ENCODE measurements around the gene CDKAL1.

The CDKAL1 gene

DNA sequence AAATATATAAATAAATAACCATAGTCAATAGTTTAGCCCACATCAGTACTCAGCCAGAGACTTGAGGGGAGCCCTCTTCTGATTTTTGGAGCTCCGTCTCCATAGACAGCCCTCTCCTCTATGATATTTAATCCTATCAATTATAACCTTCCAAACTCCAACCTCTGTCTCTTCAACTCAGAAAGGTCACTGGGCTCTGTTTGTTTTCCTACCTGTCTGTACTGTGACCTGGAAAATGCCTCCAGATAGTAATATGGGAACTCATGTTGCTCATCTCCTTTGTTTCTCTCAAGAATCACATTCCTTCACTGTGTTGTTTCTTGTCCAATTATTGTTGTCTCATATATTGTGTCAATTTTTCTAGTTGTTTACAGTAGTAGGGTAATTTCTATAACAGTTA is 409.7 kb downstream of the CDKAL1 start:
- TF ChIP-seq EGR1 (IDR thresholded peaks at IDR 0.05), result no peak
- TF ChIP-seq CEBPB (IDR thresholded peaks at IDR 0.05), result no peak
- no peak for TF ChIP-seq ZBTB7A (IDR thresholded peaks at IDR 0.05; ENCODE audit: low read depth)
- no peak for TF ChIP-seq RAD21 (IDR thresholded peaks at IDR 0.05; ENCODE audit: low read depth)

- no peak for TF ChIP-seq CEBPB (IDR thresholded peaks at IDR 0.05)
- no peak for TF ChIP-seq CREB1 (IDR thresholded peaks at IDR 0.05; ENCODE audit: low read depth)
- TF ChIP-seq EGR1 (IDR thresholded peaks at IDR 0.05), result no peak
- TF ChIP-seq USF1 (IDR thresholded peaks at IDR 0.05), result no peak
- no peak for TF ChIP-seq TCF12 (IDR thresholded peaks at IDR 0.05; ENCODE audit: low read depth)
- no peak for TF ChIP-seq ZBTB7A (IDR thresholded peaks at IDR 0.05; ENCODE audit: low read depth)
- TF ChIP-seq YY1 (IDR thresholded peaks at IDR 0.05; ENCODE audit: low read depth), result no peak
Observed at GRCh38 chr6:20946022-20946421, 411.8 kb downstream of the CDKAL1 start.

DNA sequence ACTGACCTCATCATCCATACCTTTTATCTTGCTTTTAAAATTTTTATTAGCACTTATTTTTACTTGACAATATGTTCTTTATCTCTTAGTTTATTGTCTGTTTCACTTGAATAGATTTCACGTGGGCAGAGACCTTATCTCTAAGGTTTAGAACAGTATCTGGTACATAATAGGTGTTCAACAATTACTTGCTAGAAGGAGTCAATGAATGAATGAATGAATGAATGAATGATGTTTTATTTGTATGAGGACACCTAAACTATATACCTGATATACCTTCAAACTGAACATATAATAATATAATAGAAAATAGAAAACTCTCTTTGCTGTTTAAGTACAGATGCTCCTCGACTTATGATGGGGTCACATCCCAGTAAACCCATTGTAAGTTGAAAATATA is 412.6 kb downstream of the CDKAL1 start:
- no peak for TF ChIP-seq EGR1 (IDR thresholded peaks at IDR 0.05)
- no peak for TF ChIP-seq CREB1 (IDR thresholded peaks at IDR 0.05; ENCODE audit: low read depth)
- TF ChIP-seq RAD21 (IDR thresholded peaks at IDR 0.05; ENCODE audit: low read depth), result no peak
- TF ChIP-seq, protein P1, sequence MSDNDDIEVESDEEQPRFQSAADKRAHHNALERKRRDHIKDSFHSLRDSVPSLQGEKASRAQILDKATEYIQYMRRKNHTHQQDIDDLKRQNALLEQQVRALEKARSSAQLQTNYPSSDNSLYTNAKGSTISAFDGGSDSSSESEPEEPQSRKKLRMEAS (IDR thresholded peaks at IDR 0.05), result no peak
- no peak for TF ChIP-seq USF1 (IDR thresholded peaks at IDR 0.05)
- no peak for TF ChIP-seq NFIC (IDR thresholded peaks at IDR 0.05)
- TF ChIP-seq TAF1 (IDR thresholded peaks at IDR 0.05; ENCODE audit: low read depth), result no peak
- no peak for TF ChIP-seq FOXM1 (IDR thresholded peaks at IDR 0.05; ENCODE audit: borderline replicate concordance, low read depth)
- TF ChIP-seq ZBTB7A (IDR thresholded peaks at IDR 0.05; ENCODE audit: low read depth), result no peak
- no peak for TF ChIP-seq TCF12 (IDR thresholded peaks at IDR 0.05; ENCODE audit: low read depth)
- TF ChIP-seq REST (IDR thresholded peaks at IDR 0.05; ENCODE audit: low read depth), result no peak
- TF ChIP-seq CEBPB (IDR thresholded peaks at IDR 0.05), result no peak
- no peak for TF ChIP-seq EP300 (IDR thresholded peaks at IDR 0.05; ENCODE audit: borderline replicate concordance)
- TF ChIP-seq YY1 (IDR thresholded peaks at IDR 0.05; ENCODE audit: low read depth), result no peak

- TF ChIP-seq YY1 (IDR thresholded peaks at IDR 0.05; ENCODE audit: low read depth), result no peak
- no peak for TF ChIP-seq REST (IDR thresholded peaks at IDR 0.05; ENCODE audit: low read depth)
- no peak for TF ChIP-seq FOXM1 (IDR thresholded peaks at IDR 0.05; ENCODE audit: borderline replicate concordance, low read depth)
- TF ChIP-seq RAD21 (IDR thresholded peaks at IDR 0.05; ENCODE audit: low read depth), result no peak
- no peak for TF ChIP-seq CEBPB (IDR thresholded peaks at IDR 0.05)
- no peak for TF ChIP-seq EP300 (IDR thresholded peaks at IDR 0.05; ENCODE audit: borderline replicate concordance)
- no peak for TF ChIP-seq USF1 (IDR thresholded peaks at IDR 0.05)
- no peak for TF ChIP-seq TEAD4 (IDR thresholded peaks at IDR 0.05)
- TF ChIP-seq NFIC (IDR thresholded peaks at IDR 0.05), result no peak
- TF ChIP-seq TAF1 (IDR thresholded peaks at IDR 0.05; ENCODE audit: low read depth), result no peak
- no peak for TF ChIP-seq CREB1 (IDR thresholded peaks at IDR 0.05; ENCODE audit: low read depth)
- TF ChIP-seq EGR1 (IDR thresholded peaks at IDR 0.05), result no peak
- no peak for TF ChIP-seq ZBTB7A (IDR thresholded peaks at IDR 0.05; ENCODE audit: low read depth)
- TF ChIP-seq, protein P1 (IDR thresholded peaks at IDR 0.05), result no peak
- TF ChIP-seq TCF12 (IDR thresholded peaks at IDR 0.05; ENCODE audit: low read depth), result no peak
Observed at GRCh38 chr6:20947977-20948376, 413.7 kb downstream of the CDKAL1 start.

DNA sequence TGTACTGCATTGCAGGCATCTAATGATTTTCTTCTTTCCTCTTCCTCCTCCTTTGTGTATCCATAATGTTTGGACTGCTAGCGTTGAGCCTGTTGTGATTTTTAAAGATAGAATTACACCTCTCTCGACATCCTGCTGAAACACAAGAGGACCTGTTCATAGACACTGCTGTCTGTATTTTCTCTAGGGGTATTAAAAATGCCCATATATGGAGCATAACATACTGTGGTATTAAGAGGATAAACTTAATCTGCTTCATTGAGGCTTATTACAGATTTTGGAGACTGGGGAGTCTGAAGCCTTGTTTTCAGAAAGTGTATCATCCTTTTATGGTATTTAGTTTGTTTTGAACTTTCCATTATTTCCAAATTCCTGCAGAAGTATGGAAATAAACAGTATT is 414.3 kb downstream of the CDKAL1 start:
- no peak for TF ChIP-seq TAF1 (IDR thresholded peaks at IDR 0.05; ENCODE audit: low read depth)
- no peak for TF ChIP-seq TCF12 (IDR thresholded peaks at IDR 0.05; ENCODE audit: low read depth)
- TF ChIP-seq RAD21 (IDR thresholded peaks at IDR 0.05; ENCODE audit: low read depth), result no peak
- no peak for TF ChIP-seq CREB1 (IDR thresholded peaks at IDR 0.05; ENCODE audit: low read depth)
- no peak for TF ChIP-seq EP300 (IDR thresholded peaks at IDR 0.05; ENCODE audit: borderline replicate concordance)
- no peak for TF ChIP-seq YY1 (IDR thresholded peaks at IDR 0.05; ENCODE audit: low read depth)
- no peak for TF ChIP-seq FOXM1 (IDR thresholded peaks at IDR 0.05; ENCODE audit: borderline replicate concordance, low read depth)
- TF ChIP-seq EGR1 (IDR thresholded peaks at IDR 0.05), result no peak
- no peak for TF ChIP-seq NFIC (IDR thresholded peaks at IDR 0.05)
- no peak for TF ChIP-seq ZBTB7A (IDR thresholded peaks at IDR 0.05; ENCODE audit: low read depth)
- TF ChIP-seq USF1 (IDR thresholded peaks at IDR 0.05), result no peak
- TF ChIP-seq CEBPB (IDR thresholded peaks at IDR 0.05), result no peak
